AG04450 (cell line): ENCODE data around the gene MC1R. TPM values are rescaled to one million over a fixed set of nuclear protein-coding genes. Genes with fewer than 3 reads are reported as not detected.
"Not testable (repeated sequence)": the region's sequence is repeated elsewhere in the genome, so short reads cannot be mapped to it uniquely, and the experiment has no call there.

ENCODE experiments used
- CTCF ChIA-PET: fragments of 300-600, 350-600 bp; formaldehyde crosslinking; extraction: SDS; loops from one replicate; lab custom pipeline; 2022; ENCODE audit warnings: antibody characterized with exemption, inconsistent platforms; lab: Charles Lee
- POLR2A ChIA-PET: fragments of 350-600 bp; formaldehyde crosslinking; extraction: SDS; loops from one replicate; lab custom pipeline; 2021; ENCODE audit warnings: antibody characterized with exemption, inconsistent platforms; lab: Yijun Ruan, JAX
- DNase-seq: peaks from one replicate; pipeline ENCODE4 v3.0.0-alpha.2; 2011; ENCODE audit warnings: low read depth, low spot score
- H3K27ac ChIP-seq: one replicate; pipeline ENCODE4 v1.5.1; 2012; ENCODE audit warnings: low read depth, low read length, control low read depth
- H3K27me3 ChIP-seq: one replicate; pipeline ENCODE4 v1.6.0; 2012; ENCODE audit warnings: low read length; ENCODE audit not compliant: control insufficient read depth, insufficient read depth
- H3K4me3 ChIP-seq: 2 replicates; pipeline ENCODE4 v1.5.1; 2011; ENCODE audit warnings: mild to moderate bottlenecking, low read depth, low read length, control low read depth
- H3K9me3 ChIP-seq: 2 replicates; pipeline ENCODE4 v1.5.1; 2012; ENCODE audit warnings: low read length; ENCODE audit not compliant: control insufficient read depth, insufficient read depth
- CTCF ChIP-seq: IDR thresholded peaks from 2 replicates; pipeline ENCODE4 v1.5.1; 2011; ENCODE audit warnings: low read depth, low read length, control low read depth, inconsistent platforms
- polyA plus RNA-seq: library from polyadenylated mRNA; depleted of rRNA; stranded (reverse); fragments of >200 nt; gene quantifications from 2 replicates; pipeline ENCODE4 v1.2.3, GENCODE V29; 2011; rRNA removed

Gene MC1R
- polyA plus RNA-seq, 1 experiment = 3.9 TPM

GRCh38 chr16:89965447-89966225 is 47.0 kb downstream of the MC1R start:
- Histone ChIP-seq H3K27ac (no peak overlapping the region), H3K4me3 (no peak overlapping the region), H3K9me3 (peaks cover under 1% of the 10 kb centered on the region; the same call in 1 of the 2 replicates), H3K27me3 (no peaks in the 10 kb centered on the region)
- ChIA-PET CTCF (interaction anchor here (0.6 kb wide), 1 partner anchor 59 kb away, joined by 6 read pairs; no protein-coding TSS in a partner anchor), POLR2A (interaction anchor here (1.0 kb wide), 1 partner anchor 44 kb away, joined by 3 read pairs; no protein-coding TSS in a partner anchor)
- no peak for TF ChIP-seq CTCF
- DNase-seq = no peak

- CTCF ChIA-PET = no interaction called here
- no peak for DNase-seq
- Histone ChIP-seq H3K27me3 (no peaks in the 10 kb centered on the region), H3K27ac (no peak overlapping the region), H3K9me3 (peaks cover 11% of the 10 kb centered on the region), H3K4me3 (no peak overlapping the region)
- TF ChIP-seq CTCF = no peak
- POLR2A ChIA-PET = no interaction called here
Measured at GRCh38 chr16:89966756-89967155, 48.1 kb downstream of the MC1R start.

GRCh38 chr16:89967436-89967835 is 48.8 kb downstream of the MC1R start:
- POLR2A ChIA-PET = not testable (repeated sequence)

GRCh38 chr16:89968074-89968473 is 49.4 kb downstream of the MC1R start:
- H3K27ac ChIP-seq, CTCF ChIA-PET, H3K27me3 ChIP-seq, DNase-seq, H3K4me3 ChIP-seq, POLR2A ChIA-PET: not testable (repeated sequence)
- H3K9me3 ChIP-seq = peaks cover 16% of the 10 kb centered on the region

More at GRCh38 chr16:89967436-89967835, 48.8 kb downstream of the MC1R start:
- H3K4me3 ChIP-seq, H3K27ac ChIP-seq, CTCF ChIA-PET, H3K27me3 ChIP-seq, DNase-seq: not testable (repeated sequence)
- H3K9me3 ChIP-seq = peaks cover 16% of the 10 kb centered on the region

- POLR2A ChIA-PET = interaction anchor here (0.5 kb wide), 1 partner anchor 52 kb away, joined by 8 read pairs; no protein-coding TSS in a partner anchor
Measured at GRCh38 chr16:89969741-89970410, 51.2 kb downstream of the MC1R start.

More at GRCh38 chr16:89969741-89970410, 51.2 kb downstream of the MC1R start:
- DNase-seq = no peak
- CTCF ChIA-PET = no interaction called here
- Histone ChIP-seq H3K9me3 (peaks cover 16% of the 10 kb centered on the region), H3K27me3 (no peaks in the 10 kb centered on the region), H3K4me3 (no peak overlapping the region), H3K27ac (no peak overlapping the region)
- TF ChIP-seq CTCF = no peak

Other genes with a start within 250 kb of the MC1R start
- gene CDK10, start 232.2 kb upstream of the MC1R start, polyA plus RNA-seq = 31.6 and 35.0 TPM in 2 replicates
- 2.6 and 4.0 TPM in 2 replicates for gene SPATA2L, start 217.2 kb upstream of the MC1R start, polyA plus RNA-seq
- 8.6 and 12.0 TPM in 2 replicates for gene VPS9D1, start 198.0 kb upstream of the MC1R start, polyA plus RNA-seq
- gene ZNF276, start 197.3 kb upstream of the MC1R start, polyA plus RNA-seq = 5.0 and 7.7 TPM in 2 replicates
- gene FANCA, start 102.2 kb upstream of the MC1R start, polyA plus RNA-seq = 6.9 and 7.3 TPM in 2 replicates
- gene SPIRE2, start 90.4 kb upstream of the MC1R start, polyA plus RNA-seq = 1.5 and 2.5 TPM in 2 replicates
- 132 and 156 TPM in 2 replicates for gene TCF25, start 45.3 kb upstream of the MC1R start, polyA plus RNA-seq
- gene TUBB3, start 4.5 kb downstream of the MC1R start, polyA plus RNA-seq = 129 and 173 TPM in 2 replicates
- gene DEF8, start 29.9 kb downstream of the MC1R start, polyA plus RNA-seq = 77.1 and 96.4 TPM in 2 replicates
- 9.2 and 12.5 TPM in 2 replicates for gene DBNDD1, start 100.6 kb downstream of the MC1R start, polyA plus RNA-seq
- gene PRDM7, start 158.5 kb downstream of the MC1R start, polyA plus RNA-seq = not detected in 2 replicates